Activated CD8-positive, alpha-beta T cell treated with anti-CD3 and anti-CD28 coated beads, Interleukin-2, amount 10 ng/mL, durations not matched to agents 7 days and 5 days (primary cell): ENCODE measurements around the gene RAPGEF1. TPM values are rescaled to one million over a fixed set of nuclear protein-coding genes. Genes with fewer than 3 reads are reported as not detected.

Source experiments
- ATAC-seq: fragments of 150-1000 bp; cut with Tn5 transposase; one replicate; pipeline ENCODE4 v1.10.0; 2021; ENCODE audit warnings: moderate library complexity
- CTCF ChIA-PET: fragments of 350-600 bp; sonication (Branson Sonifier 250); formaldehyde crosslinking; loops from one replicate; lab custom pipeline; 2021; ENCODE audit warnings: antibody characterized with exemption; lab: Charles Lee
- POLR2A ChIA-PET: fragments of 350-600 bp; sonication (Branson Sonifier 250); formaldehyde crosslinking; loops from one replicate; lab custom pipeline; 2021; ENCODE audit warnings: antibody characterized with exemption; lab: Charles Lee
- DNase-seq: peaks from one replicate; pipeline ENCODE4 v3.0.0-alpha.2; 2020
- H3K27ac Mint-ChIP-seq: one replicate; pipeline ENCODE4 v1.8.0; 2021; ENCODE audit warnings: mild to moderate bottlenecking, mixed read lengths
- H3K27me3 Mint-ChIP-seq: one replicate; pipeline ENCODE4 v1.8.0; 2021; ENCODE audit warnings: low read depth, mixed read lengths
- H3K36me3 Mint-ChIP-seq: one replicate; pipeline ENCODE4 v1.8.0; 2021; ENCODE audit warnings: low read depth, mixed read lengths
- H3K4me1 Mint-ChIP-seq: one replicate; pipeline ENCODE4 v1.8.0; 2021; ENCODE audit warnings: low read depth, mixed read lengths
- H3K4me3 Mint-ChIP-seq: one replicate; pipeline ENCODE4 v1.8.0; 2021; ENCODE audit warnings: mild to moderate bottlenecking, mixed read lengths
- H3K9me3 Mint-ChIP-seq: one replicate; pipeline ENCODE4 v1.8.0; 2022; ENCODE audit warnings: mixed read lengths; ENCODE audit not compliant: insufficient read depth
- total RNA-seq, 2 experiments: library from RNA; stranded (reverse); gene quantifications; one replicate each; pipeline ENCODE4 v1.2.3, GENCODE V29; 2021

Gene RAPGEF1
- total RNA-seq, 2 experiments from 2014 or later = 128 TPM

DNA sequence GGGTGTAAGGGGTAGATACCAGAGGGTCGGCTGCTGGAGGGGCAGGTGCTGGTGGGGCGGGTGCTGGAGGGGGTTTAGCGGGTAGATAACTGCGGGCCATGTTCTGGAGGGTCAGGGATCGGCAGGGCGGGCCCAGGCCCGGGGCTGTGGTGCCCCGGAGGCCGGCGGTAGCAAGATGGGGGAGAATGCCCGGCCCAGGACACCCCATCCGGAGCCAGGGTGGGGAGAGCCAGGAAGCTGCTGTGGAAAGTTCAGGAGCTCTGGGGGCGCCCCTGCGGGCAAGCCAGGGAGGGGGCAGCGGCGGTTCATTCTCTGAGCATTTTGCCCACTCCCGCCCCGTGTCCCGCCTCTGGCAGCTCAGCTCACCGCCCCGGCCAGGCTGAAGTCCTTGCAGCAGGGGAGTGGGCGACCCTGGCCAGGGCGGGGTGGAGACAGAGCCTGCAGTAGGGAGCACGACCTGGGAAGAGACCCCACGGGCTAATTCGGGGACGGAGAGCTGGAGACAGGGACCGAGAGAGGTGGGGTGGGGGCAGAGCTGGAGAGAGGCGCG lies 194.0 kb downstream of the RAPGEF1 start:
- peaks cover 22% of the 10 kb centered on the region for H3K36me3 Mint-ChIP-seq
- ChIA-PET CTCF (interaction anchor here (0.7 kb wide), 1 partner anchor 182 kb away, joined by 3 read pairs; no protein-coding TSS in a partner anchor), POLR2A (interaction anchor here (1.1 kb wide), 1 partner anchor 33 kb away, joined by 3 read pairs; no protein-coding TSS in a partner anchor)
- no peak overlapping the region for H3K4me3 Mint-ChIP-seq
- ATAC-seq = no peak
- peaks cover 6% of the 10 kb centered on the region for H3K4me1 Mint-ChIP-seq
- no peak for DNase-seq
- H3K27me3 Mint-ChIP-seq = peaks cover 62% of the 10 kb centered on the region
- H3K9me3 Mint-ChIP-seq = peaks cover 22% of the 10 kb centered on the region
- H3K27ac Mint-ChIP-seq = no peak overlapping the region

- ChIA-PET CTCF (interaction anchor here (0.7 kb wide), 1 partner anchor 182 kb away, joined by 3 read pairs; no protein-coding TSS in a partner anchor), POLR2A (no interaction called here)
- Mint-ChIP-seq H3K4me3 (no peak within 1 kb of the TSS), H3K27me3 (peaks cover 57% of the 10 kb centered on the region), H3K36me3 (peaks cover 22% of the 10 kb centered on the region), H3K9me3 (peaks cover 22% of the 10 kb centered on the region), H3K4me1 (peaks cover 9% of the 10 kb centered on the region), H3K27ac (no peak within 1 kb of the TSS)
- ATAC-seq = no peak
- DNase-seq = no peak
These were observed 194.7 kb downstream of the RAPGEF1 start, which contains the start of gene PRRT1B for GRCh38 chr9:131545003-131545785. Gene PRRT1B (plus strand): TSS chr9:131545523. CDS start chr9:131545616, 93 bp downstream.

- Mint-ChIP-seq H3K4me3 (no peak overlapping the region), H3K9me3 (peaks cover 21% of the 10 kb centered on the region), H3K4me1 (peaks cover 19% of the 10 kb centered on the region), H3K36me3 (peaks cover 22% of the 10 kb centered on the region), H3K27me3 (peaks cover 36% of the 10 kb centered on the region), H3K27ac (no peak overlapping the region)
- ATAC-seq (no peak), DNase-seq (no peak)
- POLR2A ChIA-PET = no interaction called here
- CTCF ChIA-PET = no interaction called here
These were observed 196.7 kb downstream of the RAPGEF1 start for GRCh38 chr9:131543141-131543540.

- H3K4me3 Mint-ChIP-seq = no peak overlapping the region
- peaks cover 4% of the 10 kb centered on the region for H3K27me3 Mint-ChIP-seq
- DNase-seq = peak; percentile 54
- H3K36me3 Mint-ChIP-seq = peaks cover 14% of the 10 kb centered on the region
- H3K27ac Mint-ChIP-seq = peak overlapping the region; percentile 77
- peak; percentile 66 for ATAC-seq
- ChIA-PET POLR2A (interaction anchor here (0.9 kb wide), 2 partner anchors 8 to 36 kb away, joined by 3 read pairs; partner anchors contain the start of gene UCK1), CTCF (no interaction called here)
- H3K9me3 Mint-ChIP-seq = peaks cover 17% of the 10 kb centered on the region
- peaks cover 25% of the 10 kb centered on the region for H3K4me1 Mint-ChIP-seq
These were observed 200.5 kb downstream of the RAPGEF1 start for GRCh38 chr9:131539223-131539923.

GRCh38 chr9:131537946-131538345 lies 201.9 kb downstream of the RAPGEF1 start:
- ChIA-PET CTCF (no interaction called here), POLR2A (no interaction called here)
- H3K27me3 Mint-ChIP-seq = no peaks in the 10 kb centered on the region
- no peak for ATAC-seq
- no peak overlapping the region for H3K4me3 Mint-ChIP-seq
- H3K4me1 Mint-ChIP-seq = peaks cover 29% of the 10 kb centered on the region
- no peak overlapping the region for H3K27ac Mint-ChIP-seq
- H3K9me3 Mint-ChIP-seq = peaks cover 5% of the 10 kb centered on the region
- peaks cover 4% of the 10 kb centered on the region for H3K36me3 Mint-ChIP-seq
- no peak for DNase-seq

- no peaks in the 10 kb centered on the region for H3K9me3 Mint-ChIP-seq
- H3K27me3 Mint-ChIP-seq = no peaks in the 10 kb centered on the region
- DNase-seq (peak; percentile 62), ATAC-seq (peak; percentile 24)
- peaks cover 35% of the 10 kb centered on the region for H3K4me1 Mint-ChIP-seq
- H3K27ac Mint-ChIP-seq = peak overlapping the region; percentile 81
- peak overlapping the region; percentile 55 for H3K4me3 Mint-ChIP-seq
- ChIA-PET CTCF (interaction anchor here (1.1 to 1.5 kb wide), 5 partner anchors 31 to 56 kb away, joined by 3 to 7 read pairs (median 3); no protein-coding TSS in a partner anchor), POLR2A (interaction anchor here (1.5 kb wide), 1 partner anchor 44 kb away, joined by 3 read pairs; no protein-coding TSS in a partner anchor)
- H3K36me3 Mint-ChIP-seq = peaks cover 4% of the 10 kb centered on the region
These were observed 205.1 kb downstream of the RAPGEF1 start for GRCh38 chr9:131534721-131535237.

DNA sequence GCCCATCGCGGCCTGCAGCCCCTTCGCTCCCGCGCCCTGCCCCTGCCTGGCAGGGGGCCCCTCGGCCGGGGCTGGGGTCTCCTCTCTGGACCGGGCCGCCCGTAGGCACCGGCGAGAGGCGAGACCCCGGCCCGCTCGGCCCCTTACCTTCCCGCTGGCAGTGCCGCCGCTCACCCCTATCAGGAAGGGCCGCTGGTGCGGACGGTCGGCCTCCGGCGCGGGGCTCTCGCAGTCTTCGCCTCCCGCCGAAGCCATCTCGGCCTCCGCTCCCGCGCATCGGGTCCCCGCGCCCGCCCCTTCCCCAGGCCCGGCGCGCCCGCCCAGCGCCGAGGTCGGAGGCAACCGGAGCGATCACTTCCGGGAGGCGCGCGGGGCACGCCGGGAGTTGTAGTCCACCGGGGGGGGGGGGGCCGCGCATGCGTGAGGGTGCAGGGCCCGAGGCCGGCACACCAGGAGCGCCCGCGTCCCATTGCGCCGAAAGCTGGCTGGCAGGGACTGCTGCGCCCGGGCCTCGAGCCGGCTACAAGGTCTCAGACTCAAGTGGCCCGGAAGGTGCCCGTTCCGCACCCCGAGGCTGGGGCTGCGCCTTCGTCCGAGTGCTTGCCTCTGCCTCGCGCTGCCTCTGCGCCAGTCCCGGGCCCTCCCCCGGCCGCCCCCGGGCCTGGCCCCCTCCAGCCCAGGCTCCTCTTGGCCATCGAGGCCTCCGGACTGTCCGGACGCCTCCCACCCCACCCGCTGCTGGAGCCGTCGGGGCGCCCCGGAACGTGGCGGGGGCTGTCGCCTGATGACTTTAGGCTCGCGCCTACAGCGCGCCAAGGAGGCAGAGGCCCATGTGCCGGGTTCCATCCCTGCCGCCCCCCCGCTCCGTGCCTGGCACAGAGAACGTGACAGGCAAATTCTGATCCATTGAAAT lies 208.7 kb downstream of the RAPGEF1 start, which contains the start of gene UCK1:
Gene UCK1, minus strand, starts transcription at position 344 of the 913 bp plus-strand sequence. Its CDS starts 89 bp downstream, at position 255.
- ChIA-PET CTCF (no interaction called here), POLR2A (interaction anchor here (0.7 to 1.0 kb wide), 3 partner anchors 9 to 138 kb away, joined by 3 to 4 read pairs (median 3); no protein-coding TSS in a partner anchor)
- Mint-ChIP-seq H3K27ac (peak within 1 kb of the TSS; percentile 72), H3K27me3 (no peaks in the 10 kb centered on the region), H3K36me3 (peaks cover 25% of the 10 kb centered on the region), H3K4me1 (peaks cover 32% of the 10 kb centered on the region), H3K4me3 (peak within 1 kb of the TSS; percentile 81), H3K9me3 (no peaks in the 10 kb centered on the region)
- DNase-seq = peak; percentile 80
- peak; percentile 93 for ATAC-seq

GRCh38 chr9:131530546-131530919 lies 209.3 kb downstream of the RAPGEF1 start:
- no peaks in the 10 kb centered on the region for H3K9me3 Mint-ChIP-seq
- peak; percentile 30 for DNase-seq
- ChIA-PET CTCF (no interaction called here), POLR2A (interaction anchor here (1.0 kb wide), 1 partner anchor 55 kb away, joined by 4 read pairs; no protein-coding TSS in a partner anchor)
- H3K4me1 Mint-ChIP-seq = peaks cover 32% of the 10 kb centered on the region
- H3K36me3 Mint-ChIP-seq = peaks cover 30% of the 10 kb centered on the region
- H3K27me3 Mint-ChIP-seq = no peaks in the 10 kb centered on the region
- ATAC-seq = peak; percentile 27
- H3K4me3 Mint-ChIP-seq = peak overlapping the region; percentile 81
- peak overlapping the region; percentile 61 for H3K27ac Mint-ChIP-seq

GRCh38 chr9:131529597-131530545 lies 210.0 kb downstream of the RAPGEF1 start:
- ATAC-seq (no peak), DNase-seq (no peak)
- H3K27me3 Mint-ChIP-seq = no peaks in the 10 kb centered on the region
- peak overlapping the region; percentile 81 for H3K4me3 Mint-ChIP-seq
- H3K4me1 Mint-ChIP-seq = peaks cover 25% of the 10 kb centered on the region
- CTCF ChIA-PET = no interaction called here
- peak overlapping the region; percentile 72 for H3K27ac Mint-ChIP-seq
- H3K9me3 Mint-ChIP-seq = no peaks in the 10 kb centered on the region
- POLR2A ChIA-PET = no interaction called here
- H3K36me3 Mint-ChIP-seq = peaks cover 34% of the 10 kb centered on the region
